Vagina (tissue), 2 donors: ENCODE data around the gene CLEC5A. TPM values are rescaled to one million over a fixed set of nuclear protein-coding genes. Genes with fewer than 3 reads are reported as not detected.

Source experiments
- DNase-seq, 2 donors: peaks; one replicate each; pipeline ENCODE4 v3.0.0-alpha.2; 2017; ENCODE audit errors: extremely low spot score in 2 of 2
- H3K27ac ChIP-seq: fragments of 200-600 bp; sonication (generic); one replicate; pipeline ENCODE4 v1.5.1; 2019
- H3K27me3 ChIP-seq: fragments of 200-600 bp; sonication (generic); one replicate; pipeline ENCODE4 v1.5.1; 2019
- H3K36me3 ChIP-seq, 2 donors: fragments of 200-600 bp; sonication (generic); one replicate each; pipeline ENCODE4 v1.5.1; 2017 to 2019
- H3K4me1 ChIP-seq: fragments of 200-600 bp; sonication (generic); one replicate; pipeline ENCODE4 v1.5.1; 2019
- H3K4me3 ChIP-seq, 2 donors: fragments of 200-600 bp; sonication (generic); 1 replicate in 1 of 2; 2 replicates in 1 of 2; pipeline ENCODE4 v1.5.1; 2016 to 2019
- H3K9me3 ChIP-seq: fragments of 200-600 bp; sonication (generic); one replicate; pipeline ENCODE4 v1.5.1; 2019
- CTCF ChIP-seq, 3 experiments: fragments of 450-650 bp in 2 of 3; fragments of 200-600 bp in 1 of 3; sonication (generic) in 1 of 3; IDR thresholded peaks; one replicate each; pipeline ENCODE4 v1.5.1; 2017 to 2019; ENCODE audit warnings: antibody characterized with exemption in 3 of 3, mild to moderate bottlenecking in 2 of 3, moderate library complexity in 2 of 3
- POLR2A ChIP-seq, 2 donors: fragments of 450-650 bp; IDR thresholded peaks; one replicate each; pipeline ENCODE4 v1.6.1; 2017; ENCODE audit warnings: antibody characterized with exemption in 2 of 2, mild to moderate bottlenecking in 2 of 2, moderate library complexity in 2 of 2
- POLR2AphosphoS5 ChIP-seq, 2 donors: sonication (generic); formaldehyde crosslinking; IDR thresholded peaks; one replicate each; pipeline ENCODE4 v1.9.0; 2017; ENCODE audit warnings: antibody characterized with exemption in 2 of 2, mild to moderate bottlenecking in 2 of 2, low read depth in 1 of 2; ENCODE audit not compliant: insufficient read depth in 1 of 2
- intact Hi-C: fragments of 100-400 bp; cut with DNase I; formaldehyde crosslinking; loops from one replicate; pipeline ENCODE4 v1.15.1; 2023
- total RNA-seq: library from RNA; depleted of rRNA; stranded (reverse); fragments of >200 nt; gene quantifications from one replicate; pipeline ENCODE4 v1.2.3, GENCODE V29; 2016

The CLEC5A gene
- total RNA-seq, 1 donor from 2014 or later: 0.49 TPM

- no peaks in the 10 kb centered on the region for H3K9me3 ChIP-seq
These were observed 2.9 kb downstream of the CLEC5A start for GRCh38 chr7:141943846-141944245.

GRCh38 chr7:141941075-141941474 lies 5.7 kb downstream of the CLEC5A start:
- TF ChIP-seq POLR2AphosphoS5 (IDR thresholded peaks at IDR 0.05; ENCODE audit: insufficient read depth in 1 of 2, low read depth in 1 of 2) (no peak), CTCF (IDR thresholded peaks at IDR 0.05) (no peak), POLR2A (IDR thresholded peaks at IDR 0.05) (no peak)
- H3K27ac ChIP-seq: no peak overlapping the region
- no peak for DNase-seq
- H3K4me1 ChIP-seq: no peaks in the 10 kb centered on the region
- intact Hi-C loops: no loop called here
- H3K9me3 ChIP-seq: no peaks in the 10 kb centered on the region
- no peaks in the 10 kb centered on the region for H3K27me3 ChIP-seq
- H3K36me3 ChIP-seq: no peaks in the 10 kb centered on the region
- no peak overlapping the region for H3K4me3 ChIP-seq

More at GRCh38 chr7:141943846-141944245, 2.9 kb downstream of the CLEC5A start:
- H3K36me3 ChIP-seq: no peaks in the 10 kb centered on the region
- H3K4me1 ChIP-seq: no peaks in the 10 kb centered on the region
- DNase-seq: no peak
- TF ChIP-seq POLR2AphosphoS5 (IDR thresholded peaks at IDR 0.05; ENCODE audit: insufficient read depth in 1 of 2, low read depth in 1 of 2): no peak
- H3K27ac ChIP-seq: no peak overlapping the region
- H3K27me3 ChIP-seq: no peaks in the 10 kb centered on the region
- no peak overlapping the region for H3K4me3 ChIP-seq
- intact Hi-C loops: no loop called here

GRCh38 chr7:141930211-141930610 lies 16.6 kb downstream of the CLEC5A start:
- intact Hi-C loops: no loop called here
- H3K9me3 ChIP-seq: no peaks in the 10 kb centered on the region
- H3K4me3 ChIP-seq: no peak overlapping the region
- DNase-seq: no peak
- no peak for TF ChIP-seq CTCF (IDR thresholded peaks at IDR 0.05)
- no peak for TF ChIP-seq POLR2A (IDR thresholded peaks at IDR 0.05)
- no peak for TF ChIP-seq POLR2AphosphoS5 (IDR thresholded peaks at IDR 0.05; ENCODE audit: insufficient read depth in 1 of 2, low read depth in 1 of 2)
- H3K27me3 ChIP-seq: no peaks in the 10 kb centered on the region
- no peaks in the 10 kb centered on the region for H3K4me1 ChIP-seq
- no peak overlapping the region for H3K27ac ChIP-seq
- no peaks in the 10 kb centered on the region for H3K36me3 ChIP-seq

GRCh38 chr7:141928845-141929195 lies 18.0 kb downstream of the CLEC5A start:
- Histone ChIP-seq H3K4me1 (no peaks in the 10 kb centered on the region), H3K4me3 (no peak overlapping the region), H3K27ac (no peak overlapping the region), H3K36me3 (no peaks in the 10 kb centered on the region), H3K9me3 (no peaks in the 10 kb centered on the region), H3K27me3 (no peaks in the 10 kb centered on the region)
- no peak for DNase-seq
- intact Hi-C loops: no loop called here
- TF ChIP-seq CTCF (IDR thresholded peaks at IDR 0.05) (no peak), POLR2AphosphoS5 (IDR thresholded peaks at IDR 0.05; ENCODE audit: insufficient read depth in 1 of 2, low read depth in 1 of 2) (no peak), POLR2A (IDR thresholded peaks at IDR 0.05) (no peak)

- H3K4me3 ChIP-seq: no peak overlapping the region
- intact Hi-C loops: no loop called here
- no peaks in the 10 kb centered on the region for H3K4me1 ChIP-seq
- no peaks in the 10 kb centered on the region for H3K36me3 ChIP-seq
- DNase-seq: no peak
- no peaks in the 10 kb centered on the region for H3K27me3 ChIP-seq
- no peak overlapping the region for H3K27ac ChIP-seq
- no peak for TF ChIP-seq POLR2AphosphoS5 (IDR thresholded peaks at IDR 0.05; ENCODE audit: insufficient read depth in 1 of 2, low read depth in 1 of 2)
- TF ChIP-seq POLR2A (IDR thresholded peaks at IDR 0.05): no peak
- no peak for TF ChIP-seq CTCF (IDR thresholded peaks at IDR 0.05)
- H3K9me3 ChIP-seq: no peaks in the 10 kb centered on the region
These were observed 18.5 kb downstream of the CLEC5A start for GRCh38 chr7:141928146-141928844.
